CD4-positive, alpha-beta T cell treated with Interleukin-12 subunit alpha and Interleukin-12 subunit beta, for 1 hour (primary cell): Measurements from ENCODE around the gene SLC16A4.

ENCODE experiments used
- DNase-seq: peaks from one replicate; pipeline ENCODE4 v3.0.0-alpha.2; 2020

SLC16A4 gene

GRCh38 chr1:110350360-110350759, 40.5 kb downstream of the SLC16A4 start:
- DNase-seq, result no peak

GRCh38 chr1:110348771-110349170, 42.1 kb downstream of the SLC16A4 start:
- DNase-seq, result no peak

GRCh38 chr1:110348050-110348449, 42.8 kb downstream of the SLC16A4 start:
- DNase-seq, result no peak

GRCh38 chr1:110347182-110347893, 43.5 kb downstream of the SLC16A4 start:
- DNase-seq, result no peak

- DNase-seq, result no peak
Observed at GRCh38 chr1:110346690-110347089, 44.1 kb downstream of the SLC16A4 start.

- no peak for DNase-seq
Observed at GRCh38 chr1:110345480-110345879, 45.3 kb downstream of the SLC16A4 start.

- DNase-seq, result no peak
Observed at GRCh38 chr1:110344152-110344551, 46.7 kb downstream of the SLC16A4 start.

- no peak for DNase-seq
Observed at GRCh38 chr1:110343249-110343648, 47.6 kb downstream of the SLC16A4 start.

GRCh38 chr1:110341872-110342331, 48.9 kb downstream of the SLC16A4 start:
- DNase-seq, result no peak

- DNase-seq, result no peak
Observed at GRCh38 chr1:110341146-110341871, 49.5 kb downstream of the SLC16A4 start.

- no peak for DNase-seq
Observed at GRCh38 chr1:110340207-110340468, 50.7 kb downstream of the SLC16A4 start.

- peak; percentile 62 for DNase-seq
Observed at GRCh38 chr1:110339407-110340206, 51.2 kb downstream of the SLC16A4 start.

- peak; percentile 100 for DNase-seq
Observed at GRCh38 chr1:110338886-110339406, 51.9 kb downstream of the SLC16A4 start, which contains the start of gene RBM15. RBM15 (plus strand) TSS chr1:110339377; CDS start chr1:110339406, 29 bp downstream.

GRCh38 chr1:110338309-110338885, 52.4 kb downstream of the SLC16A4 start:
- peak; percentile 95 for DNase-seq

GRCh38 chr1:110337704-110338308, 53.0 kb downstream of the SLC16A4 start:
- no peak for DNase-seq

GRCh38 chr1:110336300-110337039, 54.4 kb downstream of the SLC16A4 start:
- no peak for DNase-seq

- DNase-seq, result no peak
Observed at GRCh38 chr1:110335265-110335664, 55.6 kb downstream of the SLC16A4 start.

- DNase-seq, result no peak
Observed at GRCh38 chr1:110328700-110329099, 62.1 kb downstream of the SLC16A4 start.

GRCh38 chr1:110328274-110328673, 62.6 kb downstream of the SLC16A4 start:
- no peak for DNase-seq

- DNase-seq, result no peak
Observed at GRCh38 chr1:110326826-110327225, 64.0 kb downstream of the SLC16A4 start.

- DNase-seq, result no peak
Observed at GRCh38 chr1:110324667-110325066, 66.2 kb downstream of the SLC16A4 start.

GRCh38 chr1:110321846-110322245, 69.0 kb downstream of the SLC16A4 start:
- DNase-seq, result no peak
